Bladder microvascular endothelial cell (primary cell): ENCODE results near the gene CCDC190. TPM values are rescaled to one million over a fixed set of nuclear protein-coding genes. Genes with fewer than 3 reads are reported as not detected.

Source experiments
- total RNA-seq: library from RNA; depleted of rRNA; stranded (reverse); fragments of >200 nt; gene quantifications from 2 replicates; pipeline ENCODE4 v1.2.3, GENCODE V29; 2014

CCDC190 gene
- 0.38 TPM in 1 of 2 replicates, not detected in the other for total RNA-seq

GRCh38 chr1:162861101-162861500 is at the start of gene CCDC190:
CCDC190 (minus strand) TSS chr1:162861175; CDS start chr1:162859646, 1,529 bp downstream.

Other genes starting within 250 kb of the CCDC190 start
- 1.1 and 2.3 TPM in 2 replicates for gene DDR2, start 228.7 kb downstream of the CCDC190 start, total RNA-seq
- gene HSD17B7, start 70.5 kb downstream of the CCDC190 start, total RNA-seq = 17.8 and 18.1 TPM in 2 replicates
- 12.0 and 29.3 TPM in 2 replicates for gene RGS4, start 208.2 kb upstream of the CCDC190 start, total RNA-seq